Measurements from ENCODE around the gene LRRC57.

Gene LRRC57

GRCh38 chr15:42504631-42505030 is 44.0 kb downstream of the LRRC57 start:
- peaks cover 3% of the 10 kb centered on the region for H3K36me3 Mint-ChIP-seq
- no peaks in the 10 kb centered on the region for H3K9me3 Mint-ChIP-seq
- H3K4me1 Mint-ChIP-seq = peaks cover 26% of the 10 kb centered on the region
- H3K27me3 Mint-ChIP-seq = no peaks in the 10 kb centered on the region
- no peak overlapping the region for H3K27ac Mint-ChIP-seq
- H3K4me3 Mint-ChIP-seq = no peak overlapping the region

DNA sequence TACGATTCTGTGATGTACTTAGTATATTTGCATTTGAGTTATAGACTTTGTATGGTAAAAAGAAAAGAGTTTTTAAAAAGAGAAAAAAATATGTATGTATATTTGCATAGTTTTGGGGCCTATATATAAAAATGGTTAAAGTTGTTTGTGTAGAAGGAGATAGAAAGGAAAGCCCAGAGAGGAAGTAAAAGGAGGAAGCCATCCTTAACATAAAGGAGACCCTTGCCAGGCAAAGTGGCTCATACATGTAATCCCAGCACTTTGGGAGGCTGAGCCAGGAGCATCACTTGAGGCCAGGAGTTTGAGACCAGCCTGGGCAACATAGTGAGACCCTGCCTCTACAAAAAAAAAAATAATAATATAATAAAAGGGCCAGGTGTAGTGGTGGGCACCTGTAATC is 44.8 kb downstream of the LRRC57 start:
- Mint-ChIP-seq H3K9me3 (no peaks in the 10 kb centered on the region), H3K4me3 (no peak overlapping the region), H3K27ac (no peak overlapping the region), H3K36me3 (peaks cover 2% of the 10 kb centered on the region), H3K27me3 (no peaks in the 10 kb centered on the region), H3K4me1 (peaks cover 29% of the 10 kb centered on the region)

- Mint-ChIP-seq H3K4me3 (no peak overlapping the region), H3K27ac (no peak overlapping the region), H3K36me3 (no peaks in the 10 kb centered on the region), H3K27me3 (no peaks in the 10 kb centered on the region), H3K9me3 (no peaks in the 10 kb centered on the region), H3K4me1 (peaks cover 30% of the 10 kb centered on the region)
Measured at GRCh38 chr15:42502477-42502876, 46.1 kb downstream of the LRRC57 start.

DNA sequence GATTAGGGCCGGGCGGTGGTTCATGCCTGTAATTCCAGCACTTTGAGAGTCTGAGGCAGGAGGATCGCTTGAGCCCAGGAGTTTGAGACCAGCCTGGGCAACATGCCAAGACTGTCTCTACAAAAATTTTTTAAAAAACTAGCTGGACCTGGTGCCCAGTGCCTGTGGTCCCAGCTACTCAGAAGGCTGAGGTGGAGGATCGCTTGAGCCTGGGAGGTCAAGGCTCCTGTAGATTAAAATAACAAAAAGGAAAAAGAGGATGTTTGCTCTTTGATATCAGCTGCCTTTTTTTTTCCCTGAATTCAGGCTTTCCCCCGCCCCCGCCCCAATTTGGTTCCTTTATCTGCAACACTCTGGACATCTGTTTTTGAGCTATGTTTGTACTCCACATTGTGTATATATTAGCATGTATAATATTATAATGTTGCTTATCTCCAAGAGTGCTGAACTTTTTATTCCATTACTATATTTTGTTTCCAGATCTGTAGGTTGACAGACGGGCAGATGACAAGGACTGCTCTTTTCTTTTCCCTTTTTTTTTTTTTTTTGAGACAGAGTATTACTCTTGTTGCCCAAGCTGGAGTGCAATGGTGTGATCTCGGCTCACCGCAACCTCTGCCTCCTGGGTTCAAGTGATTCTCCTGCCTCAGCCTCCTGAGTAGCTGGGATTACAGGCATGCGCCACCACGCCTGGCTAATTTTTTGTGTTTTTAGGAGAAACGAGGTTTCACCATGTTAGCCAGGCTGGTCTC is 48.6 kb downstream of the LRRC57 start:
- Mint-ChIP-seq H3K9me3 (no peaks in the 10 kb centered on the region), H3K27ac (no peak overlapping the region), H3K27me3 (no peaks in the 10 kb centered on the region), H3K36me3 (peaks cover 3% of the 10 kb centered on the region), H3K4me1 (peaks cover 50% of the 10 kb centered on the region), H3K4me3 (no peak overlapping the region)

GRCh38 chr15:42498212-42499068 is 50.2 kb downstream of the LRRC57 start:
- H3K27me3 Mint-ChIP-seq = no peaks in the 10 kb centered on the region
- H3K4me1 Mint-ChIP-seq = peaks cover 65% of the 10 kb centered on the region
- H3K27ac Mint-ChIP-seq = peak overlapping the region; percentile 30
- no peak overlapping the region for H3K4me3 Mint-ChIP-seq
- no peaks in the 10 kb centered on the region for H3K9me3 Mint-ChIP-seq
- H3K36me3 Mint-ChIP-seq = peaks cover 3% of the 10 kb centered on the region

- H3K36me3 Mint-ChIP-seq = peaks cover 3% of the 10 kb centered on the region
- no peaks in the 10 kb centered on the region for H3K9me3 Mint-ChIP-seq
- peaks cover 76% of the 10 kb centered on the region for H3K4me1 Mint-ChIP-seq
- H3K4me3 Mint-ChIP-seq = peak within 1 kb of the TSS; percentile 100
- peak within 1 kb of the TSS; percentile 97 for H3K27ac Mint-ChIP-seq
- H3K27me3 Mint-ChIP-seq = no peaks in the 10 kb centered on the region
Measured at GRCh38 chr15:42495361-42496212, 53.0 kb downstream of the LRRC57 start, which contains the start of gene SNAP23. Gene SNAP23 (plus strand): TSS chr15:42495634. CDS start chr15:42511847, 16,213 bp downstream.

DNA sequence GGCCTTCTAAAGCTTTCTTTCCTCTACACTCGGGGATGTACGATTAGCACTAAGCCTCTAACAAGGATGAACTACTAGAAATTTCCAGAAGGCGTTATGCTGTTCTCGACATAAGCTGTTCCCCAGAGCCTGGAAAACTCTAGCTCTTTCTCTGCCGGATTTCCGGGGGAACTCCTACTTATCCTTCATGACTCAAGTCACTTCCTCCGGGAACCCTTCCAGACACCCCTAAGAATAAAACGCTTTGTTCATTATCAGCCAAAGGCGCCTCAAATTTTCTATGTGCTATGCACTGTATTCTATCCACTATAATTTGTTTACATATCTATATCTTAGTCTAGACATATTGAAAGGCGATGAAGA is 53.6 kb downstream of the LRRC57 start:
- peak overlapping the region; percentile 97 for H3K27ac Mint-ChIP-seq
- no peaks in the 10 kb centered on the region for H3K9me3 Mint-ChIP-seq
- no peaks in the 10 kb centered on the region for H3K27me3 Mint-ChIP-seq
- peak overlapping the region; percentile 100 for H3K4me3 Mint-ChIP-seq
- peaks cover 70% of the 10 kb centered on the region for H3K4me1 Mint-ChIP-seq
- H3K36me3 Mint-ChIP-seq = peaks cover 3% of the 10 kb centered on the region

GRCh38 chr15:42493679-42494078 is 54.9 kb downstream of the LRRC57 start:
- Mint-ChIP-seq H3K4me3 (peak overlapping the region; percentile 100), H3K9me3 (no peaks in the 10 kb centered on the region), H3K4me1 (peaks cover 70% of the 10 kb centered on the region), H3K36me3 (peaks cover 3% of the 10 kb centered on the region), H3K27me3 (no peaks in the 10 kb centered on the region), H3K27ac (peak overlapping the region; percentile 94)

- Mint-ChIP-seq H3K4me1 (peaks cover 69% of the 10 kb centered on the region), H3K9me3 (no peaks in the 10 kb centered on the region), H3K36me3 (peaks cover 6% of the 10 kb centered on the region), H3K4me3 (peak overlapping the region; percentile 100), H3K27me3 (no peaks in the 10 kb centered on the region), H3K27ac (peak overlapping the region; percentile 97)
Measured at GRCh38 chr15:42491539-42492225, 56.9 kb downstream of the LRRC57 start.

DNA sequence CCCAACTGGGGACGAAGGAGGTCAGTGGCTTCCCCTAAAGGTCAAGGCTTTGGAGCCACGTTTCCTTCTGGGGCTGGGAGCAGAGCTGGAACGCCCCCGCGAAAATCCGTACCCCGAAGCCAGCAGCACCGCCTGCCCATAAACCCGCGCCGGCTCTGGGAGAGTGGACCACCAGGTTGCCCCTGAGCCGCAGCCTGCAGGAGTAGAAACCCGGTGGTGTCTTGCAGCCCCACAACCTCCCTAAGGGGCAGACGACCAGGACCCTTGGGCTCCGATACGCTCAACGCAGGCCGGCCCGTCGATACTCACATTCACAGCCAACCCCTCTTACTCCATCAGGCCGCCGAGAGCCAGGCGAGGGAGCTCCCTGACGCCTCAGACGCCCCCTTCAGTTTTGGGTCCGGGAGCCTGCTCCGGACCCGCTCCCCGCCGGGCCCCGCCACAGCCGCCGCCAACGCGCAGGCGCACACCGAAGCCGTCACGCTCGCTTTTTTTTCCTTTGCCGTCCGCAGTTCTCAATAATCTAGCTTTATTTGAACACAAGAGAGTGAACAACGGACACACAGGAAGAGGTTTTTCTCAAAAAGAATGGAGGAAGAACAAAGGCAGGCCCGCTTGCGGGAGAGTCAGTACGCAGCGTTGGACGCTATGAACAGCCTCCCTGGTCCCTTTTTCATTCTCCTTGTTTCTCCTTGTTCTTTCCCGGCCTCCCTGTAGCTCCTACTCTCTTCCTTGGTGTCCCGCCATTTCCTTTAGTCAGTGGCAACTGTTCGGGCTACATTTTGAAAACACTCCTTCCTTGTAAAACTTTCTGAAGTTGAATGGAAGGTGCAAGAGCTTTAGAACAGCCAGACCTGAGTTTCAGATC is 57.7 kb downstream of the LRRC57 start, which contains the start of gene ZNF106:
ZNF106 (minus strand) TSS at position 471 of the 868 bp plus-strand sequence. CDS start 18,852 bp downstream, outside the sequence.
- peaks cover 61% of the 10 kb centered on the region for H3K4me1 Mint-ChIP-seq
- peak within 1 kb of the TSS; percentile 97 for H3K27ac Mint-ChIP-seq
- peak within 1 kb of the TSS; percentile 100 for H3K4me3 Mint-ChIP-seq
- peaks cover 6% of the 10 kb centered on the region for H3K36me3 Mint-ChIP-seq
- no peaks in the 10 kb centered on the region for H3K9me3 Mint-ChIP-seq
- no peaks in the 10 kb centered on the region for H3K27me3 Mint-ChIP-seq

DNA sequence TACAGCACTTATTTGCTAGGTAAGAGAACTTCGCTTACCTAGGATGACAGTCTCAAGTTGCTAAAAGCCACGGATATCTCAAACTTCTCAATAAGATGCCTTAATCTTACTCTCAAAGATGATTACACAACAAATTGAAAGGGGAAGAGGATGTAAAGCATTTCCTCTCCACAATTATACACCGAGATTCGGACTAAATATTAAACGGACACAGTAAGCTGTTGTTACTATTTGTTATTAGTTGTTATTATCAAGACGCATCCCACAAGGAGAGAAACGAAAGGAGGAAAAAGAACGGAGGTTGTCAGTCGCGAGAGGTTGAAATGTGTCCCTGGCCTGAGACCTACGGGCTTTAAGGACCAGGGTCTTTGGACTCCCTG is 58.3 kb downstream of the LRRC57 start:
- no peaks in the 10 kb centered on the region for H3K27me3 Mint-ChIP-seq
- H3K36me3 Mint-ChIP-seq = peaks cover 3% of the 10 kb centered on the region
- H3K9me3 Mint-ChIP-seq = no peaks in the 10 kb centered on the region
- H3K4me3 Mint-ChIP-seq = peak overlapping the region; percentile 100
- peaks cover 55% of the 10 kb centered on the region for H3K4me1 Mint-ChIP-seq
- peak overlapping the region; percentile 74 for H3K27ac Mint-ChIP-seq
